ENCODE data around the gene SCTR.

The SCTR gene

DNA sequence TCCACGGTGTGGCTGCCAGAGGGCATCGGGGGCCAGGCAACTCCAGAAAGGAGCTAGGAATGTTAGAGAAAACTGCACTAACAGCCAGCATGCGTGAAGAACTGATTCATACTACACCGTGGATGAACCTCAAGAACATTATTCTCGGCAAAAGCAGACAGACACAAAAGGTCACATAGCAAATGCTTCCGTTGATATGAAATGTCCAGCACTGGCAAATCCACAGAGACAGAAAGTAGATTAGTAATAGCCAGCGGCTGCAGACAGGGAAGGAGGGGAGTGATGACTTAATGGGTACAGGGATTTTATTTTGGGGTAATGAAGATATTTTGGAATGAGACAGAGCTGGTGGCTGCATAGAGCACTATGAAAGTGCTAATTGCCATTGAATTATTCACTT lies 37.4 kb downstream of the SCTR start:
- no peak for DNase-seq

DNA sequence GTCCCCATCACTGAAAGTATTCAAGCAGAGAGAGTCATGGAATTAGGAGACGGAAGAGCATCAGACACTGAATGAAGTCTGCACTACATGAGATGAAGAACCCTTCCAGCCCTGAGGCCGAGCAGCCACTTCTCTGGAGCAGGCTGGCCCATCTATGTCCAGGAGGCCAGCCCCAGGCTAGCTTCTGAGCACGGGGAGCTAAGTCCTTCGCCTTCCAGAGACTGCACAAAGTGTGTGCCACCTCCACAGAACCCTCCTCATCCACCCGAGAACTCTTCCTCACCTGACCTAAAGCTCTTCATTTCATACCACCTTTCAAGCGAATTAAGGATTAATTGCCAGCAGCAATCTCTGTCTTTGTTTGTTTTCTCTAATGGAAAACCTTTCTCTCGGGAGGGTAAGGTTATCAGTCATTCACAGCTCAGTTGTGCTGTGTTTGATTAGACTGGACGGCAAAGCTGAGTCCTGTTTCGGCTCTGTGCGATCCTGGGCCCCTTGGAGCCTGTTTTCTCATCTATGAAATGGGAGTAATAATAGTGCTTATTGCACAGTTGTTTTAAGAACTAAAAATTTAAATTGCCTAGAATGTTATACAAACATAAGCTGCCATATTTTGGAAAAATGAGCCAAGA lies 38.0 kb downstream of the SCTR start:
- no peak for DNase-seq

DNA sequence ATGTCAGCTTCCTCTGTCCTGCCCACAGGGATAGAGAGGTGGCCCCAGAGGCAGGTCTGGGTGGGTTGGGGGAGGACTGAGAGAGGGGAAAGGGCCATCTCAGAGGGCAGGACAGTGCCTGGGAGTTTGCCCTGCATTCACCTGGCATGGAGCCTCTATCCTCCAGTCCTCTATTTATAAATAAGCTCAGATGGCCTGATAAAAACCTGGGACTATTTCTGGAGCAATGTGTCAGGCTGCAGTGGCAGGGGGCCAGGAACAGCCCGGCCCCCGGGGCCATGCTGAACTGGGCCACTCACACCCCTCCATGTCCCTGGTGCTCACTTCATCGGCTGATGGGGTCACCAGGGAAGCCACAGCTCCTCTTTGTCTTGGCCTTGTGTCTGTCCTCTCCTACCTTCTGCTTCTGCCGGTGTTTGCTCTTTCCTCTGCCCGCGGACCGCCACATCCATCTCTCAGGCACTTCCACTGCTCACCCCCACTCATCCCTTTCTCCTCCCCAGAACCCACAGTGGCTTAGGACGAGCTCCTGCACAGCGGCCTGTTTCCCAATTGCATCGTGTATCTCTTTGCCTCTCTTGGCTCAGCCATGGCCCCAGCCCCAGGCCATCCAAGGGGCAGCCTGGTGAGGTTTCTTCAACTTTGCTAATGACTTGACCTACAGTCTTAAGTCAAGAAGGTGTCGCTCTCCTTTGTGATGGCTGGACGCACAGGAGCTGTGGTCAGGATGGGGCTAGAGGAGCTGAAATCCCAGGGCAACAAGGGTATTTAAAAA lies 38.8 kb downstream of the SCTR start:
- no peak for DNase-seq

DNA sequence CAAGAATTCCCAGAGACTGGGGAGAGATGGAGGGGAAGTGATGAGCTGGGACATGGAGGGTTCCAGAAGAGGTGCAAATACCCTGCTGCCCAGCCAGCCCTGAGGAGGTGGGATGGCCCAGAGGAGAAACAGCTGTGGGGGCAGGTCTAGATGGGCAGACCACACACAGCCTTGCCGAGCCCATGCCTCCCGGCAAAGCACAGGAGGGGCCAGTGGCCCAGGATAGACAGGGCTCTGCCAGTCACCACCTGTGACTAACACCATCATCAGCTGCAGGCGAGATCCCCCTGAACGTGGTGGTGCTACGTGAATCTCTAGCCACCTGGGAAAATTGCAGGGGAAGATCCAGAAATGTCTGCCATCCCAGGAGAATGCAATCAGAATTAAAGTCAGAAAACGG lies 39.4 kb downstream of the SCTR start:
- DNase-seq: no peak

DNA sequence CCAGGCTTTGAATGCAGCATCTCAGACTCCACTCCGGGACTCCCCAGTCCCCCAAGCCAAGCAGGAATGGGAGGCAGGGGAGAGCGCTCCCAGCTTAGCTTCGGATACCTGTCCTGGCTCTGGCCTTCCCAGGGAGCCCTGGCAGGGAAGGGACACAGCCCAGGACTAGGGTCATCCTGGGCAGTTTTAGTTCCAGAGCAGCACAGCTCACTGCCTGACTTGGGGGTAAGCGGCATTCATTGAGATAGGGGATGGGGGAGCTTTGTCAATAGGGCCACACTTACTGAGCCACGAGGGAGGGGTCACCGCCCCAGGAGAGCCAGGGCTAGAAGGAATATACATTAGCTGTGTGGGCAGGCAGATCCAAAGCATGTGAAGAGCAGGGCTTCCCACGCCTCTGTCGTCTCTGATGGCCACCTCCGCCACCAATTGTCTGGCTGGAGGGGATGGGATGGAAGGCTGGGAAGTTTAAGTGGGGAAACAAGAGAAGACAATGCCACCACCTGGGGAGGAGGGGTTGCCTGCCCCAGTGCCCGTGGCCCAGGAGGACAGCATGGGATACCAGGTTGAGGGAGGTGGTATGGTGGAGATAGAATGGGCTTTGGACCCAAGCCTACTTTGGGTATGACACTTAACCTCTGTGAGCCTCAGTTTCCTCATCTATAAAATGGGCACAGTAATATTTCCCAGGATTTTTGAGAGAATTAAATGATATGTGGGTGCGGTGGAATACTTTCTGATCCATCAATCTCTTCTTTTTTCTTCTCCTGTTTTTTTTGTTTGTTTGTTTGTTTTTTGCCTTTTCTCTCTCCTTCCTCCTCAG lies 40.2 kb downstream of the SCTR start:
- DNase-seq: no peak

DNA sequence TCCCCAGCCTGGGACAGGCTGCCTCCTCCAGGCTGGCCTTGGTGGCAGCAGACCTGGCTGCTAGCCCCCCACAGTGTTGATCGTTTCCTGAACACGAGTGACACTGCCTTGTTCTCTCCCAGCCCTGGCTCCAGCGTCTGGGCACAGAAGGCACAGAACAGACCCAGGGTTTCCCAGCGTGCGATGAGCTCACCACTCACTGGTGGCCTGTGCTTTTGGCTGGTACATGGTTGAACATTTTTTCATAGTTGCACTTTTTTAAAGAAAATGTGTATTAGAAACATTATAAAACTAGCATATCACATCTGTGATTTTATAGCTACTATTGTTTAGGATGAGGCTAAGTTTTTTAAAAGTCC lies 40.9 kb downstream of the SCTR start:
- no peak for DNase-seq

DNA sequence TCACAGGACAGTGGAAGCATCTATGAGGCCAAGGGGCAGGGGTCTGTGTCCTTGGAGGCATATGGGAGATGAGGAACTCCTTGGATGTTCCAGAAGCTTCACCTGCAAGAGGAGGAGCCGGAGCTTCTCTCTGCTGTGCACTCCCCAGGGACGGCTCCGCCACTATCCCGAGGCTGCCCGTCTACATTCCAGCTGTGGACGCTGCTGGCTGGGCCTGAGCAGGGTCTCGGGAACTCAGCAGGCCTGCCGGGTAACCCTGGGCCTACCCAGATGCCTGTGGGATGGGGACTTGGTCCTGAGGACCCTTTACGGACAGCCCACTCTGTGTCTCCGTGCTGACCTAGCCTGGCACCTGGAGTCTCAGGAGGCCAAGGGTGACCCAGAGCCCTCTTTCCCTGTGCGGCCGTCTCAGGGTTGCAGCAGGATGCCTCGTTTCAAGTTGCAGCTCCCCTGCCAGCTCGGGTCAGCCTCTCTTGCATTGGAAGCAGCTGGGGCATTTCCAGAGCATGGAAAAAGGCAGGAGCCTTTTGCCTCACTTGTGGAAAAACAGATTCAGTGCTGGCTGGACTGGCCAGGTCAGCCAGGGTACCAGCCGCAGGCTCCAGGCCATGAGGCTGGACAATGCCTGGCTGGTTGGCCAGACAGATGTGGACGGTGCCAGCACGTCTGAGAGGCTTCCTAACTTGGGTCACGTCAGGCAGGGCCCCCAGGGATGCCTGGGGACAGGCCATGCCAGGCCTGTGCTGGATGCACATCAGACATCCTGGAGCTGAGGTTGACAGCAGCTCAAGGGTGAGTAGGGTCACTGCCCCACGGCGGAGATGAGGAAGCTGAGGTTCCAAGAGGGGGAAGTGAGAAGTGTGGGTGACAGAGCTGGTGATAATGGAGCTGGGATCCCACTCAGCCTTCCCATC lies 41.5 kb downstream of the SCTR start:
- no peak for DNase-seq

DNA sequence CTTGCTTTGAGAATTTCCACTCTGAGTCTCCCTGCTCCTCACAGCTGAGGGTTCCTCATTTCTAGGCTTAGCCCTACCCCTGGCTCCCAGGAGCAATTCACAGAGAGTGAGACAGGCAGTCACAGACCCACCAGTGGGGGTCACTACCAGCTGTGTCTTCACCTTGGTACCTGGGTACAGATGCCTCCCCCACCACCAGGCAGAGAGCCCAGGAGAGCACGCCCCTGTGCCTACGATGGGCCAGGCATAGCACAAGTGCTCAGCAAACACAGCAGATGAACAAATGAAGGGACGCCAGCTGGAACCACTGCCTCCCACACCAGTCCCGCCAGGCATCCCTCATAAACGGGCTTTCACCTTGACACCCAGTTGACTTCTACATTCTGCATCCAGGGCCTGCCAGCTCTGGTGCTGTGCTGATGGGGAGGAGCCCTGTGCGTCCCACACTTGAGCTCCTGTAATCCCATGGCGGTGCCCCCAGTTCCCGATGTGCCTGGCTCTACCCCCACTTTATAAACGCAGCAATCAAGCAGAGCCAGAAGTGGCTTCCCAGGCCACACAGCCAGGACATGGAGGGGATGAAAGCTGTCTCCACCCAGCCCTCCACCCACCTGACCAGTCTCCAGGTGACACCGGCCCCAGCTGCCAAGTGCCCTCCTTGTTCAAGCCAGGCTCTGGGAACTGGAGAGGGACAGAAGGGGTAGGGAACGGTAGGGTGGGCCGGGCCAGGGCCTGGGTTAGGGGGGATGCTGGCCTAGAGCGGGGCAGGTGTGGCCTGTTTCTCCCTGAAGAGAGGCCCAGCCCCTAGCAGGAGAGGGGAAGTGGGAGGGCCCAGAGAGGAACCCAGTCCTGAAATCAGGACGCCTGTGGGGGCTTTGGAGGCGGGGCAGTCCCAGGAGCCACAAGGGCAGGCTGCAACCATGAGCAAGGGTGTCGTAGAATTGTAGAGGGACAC lies 42.5 kb downstream of the SCTR start:
- no peak for DNase-seq

DNA sequence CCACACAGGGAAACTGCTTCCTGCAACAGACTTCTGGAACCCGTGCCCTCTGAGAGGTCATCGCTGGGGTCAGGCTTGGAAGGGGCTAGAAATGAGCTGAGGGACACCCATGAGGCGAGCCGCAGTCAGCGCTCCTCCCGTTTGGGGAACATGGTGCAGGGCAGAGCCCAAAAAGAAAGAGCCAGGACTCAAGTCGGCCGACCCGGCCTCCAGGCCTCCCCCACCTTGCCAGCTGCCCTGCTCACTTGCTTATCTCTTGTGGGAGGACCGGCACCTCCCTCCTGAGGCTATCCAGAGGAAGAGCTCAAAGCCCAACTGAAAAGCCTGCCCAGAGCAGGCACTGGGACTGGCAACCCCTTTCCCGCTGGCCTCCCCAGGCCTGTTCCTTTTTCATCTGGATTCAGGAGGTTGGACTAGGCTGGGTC lies 43.6 kb downstream of the SCTR start:
- DNase-seq: no peak

DNA sequence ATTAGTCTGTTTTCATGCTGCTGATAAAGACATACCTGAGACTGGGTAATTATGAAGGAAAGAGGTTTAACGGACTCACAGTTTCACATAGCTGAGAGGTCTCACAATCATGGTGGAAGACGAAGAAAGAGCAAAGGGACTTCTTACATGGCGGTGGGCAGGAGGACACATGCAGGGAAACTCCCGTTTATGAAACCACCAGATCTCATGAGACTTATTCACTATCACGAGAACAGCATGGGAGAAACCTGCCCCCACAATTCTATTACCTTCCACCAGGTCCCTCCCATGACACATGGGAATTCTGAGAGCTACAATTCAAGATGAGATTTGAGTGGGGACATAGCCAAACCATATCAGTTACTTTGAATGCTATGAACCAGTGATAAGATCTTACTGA lies 44.1 kb downstream of the SCTR start:
- no peak for DNase-seq

DNA sequence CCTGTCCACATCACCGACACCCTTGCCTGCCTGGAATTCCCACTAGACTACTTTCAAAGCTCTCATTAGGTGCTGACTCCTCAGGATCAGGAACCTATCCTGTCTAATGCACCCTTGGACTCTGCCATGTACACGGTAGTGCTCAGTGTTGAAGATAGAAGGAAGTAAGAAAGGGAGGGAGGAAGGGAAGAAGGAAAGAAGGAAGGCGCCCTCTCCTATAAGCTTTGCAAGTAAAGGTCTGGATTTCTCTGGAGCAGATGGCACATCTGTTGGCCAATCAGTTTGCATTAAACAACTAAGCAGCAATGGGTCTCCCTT lies 45.3 kb downstream of the SCTR start:
- DNase-seq: no peak

DNA sequence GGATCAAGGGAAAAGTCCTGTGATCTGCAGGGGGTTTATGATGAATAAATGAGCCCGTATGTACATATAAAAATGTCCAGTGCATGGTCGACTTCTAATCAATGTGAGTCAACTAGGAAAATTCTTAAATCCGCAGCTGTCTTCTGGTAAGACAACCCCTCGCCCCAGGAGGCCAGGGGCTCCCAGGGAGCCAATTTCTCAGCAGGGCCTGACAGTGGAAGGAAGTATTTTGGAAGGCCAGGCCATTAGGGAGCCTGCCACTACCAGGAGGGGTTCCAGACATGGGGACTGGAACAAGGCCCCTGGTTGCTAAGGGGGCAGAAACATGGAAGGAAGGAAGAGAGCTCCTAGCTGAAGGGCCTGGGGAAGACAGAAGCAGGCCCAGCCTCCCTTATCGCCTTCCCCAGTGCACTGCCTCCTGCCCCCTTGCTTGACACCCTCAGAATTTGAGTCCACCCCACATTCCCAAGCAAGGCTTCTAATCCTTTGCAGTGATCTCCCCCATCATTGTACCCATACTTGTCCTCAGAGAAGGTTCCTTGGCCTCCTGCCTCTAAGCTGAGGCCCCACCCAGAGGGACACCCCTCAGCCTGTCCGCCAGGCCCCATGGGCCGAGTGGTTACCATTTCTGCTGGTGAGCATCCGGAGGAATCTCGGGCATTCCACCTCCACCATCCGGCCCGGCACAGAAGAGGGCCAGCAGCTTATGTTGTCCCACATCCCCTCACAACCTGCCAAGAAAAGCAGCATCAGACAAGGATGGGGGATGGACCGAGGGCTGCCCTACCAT lies 45.9 kb downstream of the SCTR start:
- no peak for DNase-seq

DNA sequence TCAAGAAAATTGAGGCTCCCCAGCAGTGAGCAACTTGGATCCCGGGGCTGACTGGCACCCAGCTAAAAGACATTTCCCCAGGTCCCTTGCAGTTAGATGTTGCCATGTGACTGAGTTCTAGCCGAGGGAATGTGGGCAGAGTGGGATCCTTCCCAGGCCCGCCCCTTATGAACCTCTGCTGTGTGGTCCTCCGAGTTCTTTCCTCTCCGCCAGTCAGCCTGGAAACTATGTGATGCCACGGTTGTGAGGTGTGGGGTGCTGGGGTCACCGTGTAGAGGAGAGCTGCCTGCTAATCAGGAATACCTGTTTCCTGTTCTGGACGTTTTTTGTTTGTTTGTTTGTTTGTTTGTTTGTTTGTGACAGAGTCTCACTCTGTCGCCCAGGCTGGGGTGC lies 47.2 kb downstream of the SCTR start:
- DNase-seq: no peak

DNA sequence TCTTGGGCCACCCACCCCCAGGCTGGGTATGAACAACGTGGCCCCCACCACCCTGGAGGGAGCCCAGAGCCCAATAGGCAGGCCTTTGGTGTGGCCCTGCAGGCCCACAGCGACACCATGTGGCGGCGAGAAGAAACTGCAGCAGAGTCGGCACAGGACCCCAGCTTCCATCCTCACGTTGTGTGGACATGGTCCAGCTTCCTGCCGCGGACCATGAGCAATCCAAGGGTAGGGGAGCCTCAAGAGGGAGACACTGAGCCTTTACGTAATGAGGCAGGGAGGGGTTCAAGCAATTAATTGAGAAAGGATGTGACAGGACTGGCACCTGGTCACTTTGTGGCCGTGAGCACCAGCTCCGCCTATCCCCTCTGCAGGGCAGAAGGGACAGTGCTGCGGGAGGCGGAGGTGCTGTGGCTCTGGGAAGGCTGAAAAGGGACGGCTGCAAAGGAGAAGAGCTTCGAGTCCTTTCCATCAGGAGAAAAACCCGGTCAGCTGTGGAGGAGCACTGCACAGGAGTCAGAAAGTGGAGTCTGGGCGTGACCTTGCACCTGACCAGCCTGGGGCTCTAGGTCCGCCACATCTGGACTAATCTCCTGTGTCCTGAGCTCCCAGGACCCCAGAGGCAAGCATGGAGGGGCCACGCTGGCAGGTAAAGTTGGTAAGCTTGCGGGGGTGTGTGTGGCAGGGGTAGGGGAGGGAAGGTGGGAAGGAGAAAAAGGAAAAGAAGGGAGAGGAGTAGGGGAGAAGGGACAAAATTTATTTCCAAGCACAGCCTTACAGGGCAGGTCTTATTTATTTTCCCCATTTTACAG lies 47.8 kb downstream of the SCTR start:
- no peak for DNase-seq

DNA sequence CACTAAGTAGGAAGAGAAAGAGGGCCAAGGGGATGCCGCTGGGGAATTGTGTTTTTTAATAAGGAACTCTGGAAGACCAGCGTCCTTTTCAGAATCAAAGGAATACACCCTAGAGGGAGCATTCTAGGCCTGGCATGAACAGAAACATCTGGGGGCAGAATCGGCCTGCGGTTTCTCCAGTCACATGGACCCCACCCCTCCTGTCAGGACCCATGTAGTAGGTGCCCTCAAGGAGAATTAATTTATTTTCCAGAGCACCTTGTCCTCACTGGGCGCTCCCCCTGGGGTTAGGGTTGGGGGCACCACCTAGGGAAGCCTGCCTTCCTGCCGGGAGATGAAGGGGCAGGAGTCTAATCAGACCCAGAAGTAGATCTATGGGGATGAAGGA lies 48.4 kb downstream of the SCTR start:
- DNase-seq: no peak

DNA sequence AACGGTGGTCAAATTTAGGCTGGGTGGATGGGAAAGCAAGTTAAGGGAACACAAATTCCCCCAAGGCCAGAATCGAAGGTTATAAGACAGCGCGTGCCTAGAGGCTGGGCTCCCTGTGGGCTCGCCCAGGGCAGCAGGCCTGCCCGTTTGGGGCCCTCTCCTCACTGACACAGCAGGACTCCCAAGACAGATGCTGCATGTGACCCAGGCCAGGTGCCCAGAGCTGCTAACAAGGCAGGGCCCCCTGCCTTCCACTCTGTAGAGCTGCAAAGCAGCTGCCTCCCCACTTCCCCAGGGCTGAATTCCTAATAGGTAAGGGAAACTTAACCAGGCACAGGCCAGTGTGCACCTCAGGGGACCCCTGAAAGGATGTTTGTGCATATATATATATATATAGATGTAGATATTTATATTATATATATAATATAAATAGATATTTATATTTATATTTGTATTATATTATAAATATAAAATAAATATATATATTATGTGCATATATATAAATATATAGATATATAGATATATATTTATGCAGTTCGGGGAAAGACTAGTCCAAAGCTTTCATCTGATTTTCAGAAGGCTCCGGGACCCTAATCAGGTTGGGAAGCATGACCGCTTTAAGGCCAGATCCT lies 48.9 kb downstream of the SCTR start:
- no peak for DNase-seq

DNA sequence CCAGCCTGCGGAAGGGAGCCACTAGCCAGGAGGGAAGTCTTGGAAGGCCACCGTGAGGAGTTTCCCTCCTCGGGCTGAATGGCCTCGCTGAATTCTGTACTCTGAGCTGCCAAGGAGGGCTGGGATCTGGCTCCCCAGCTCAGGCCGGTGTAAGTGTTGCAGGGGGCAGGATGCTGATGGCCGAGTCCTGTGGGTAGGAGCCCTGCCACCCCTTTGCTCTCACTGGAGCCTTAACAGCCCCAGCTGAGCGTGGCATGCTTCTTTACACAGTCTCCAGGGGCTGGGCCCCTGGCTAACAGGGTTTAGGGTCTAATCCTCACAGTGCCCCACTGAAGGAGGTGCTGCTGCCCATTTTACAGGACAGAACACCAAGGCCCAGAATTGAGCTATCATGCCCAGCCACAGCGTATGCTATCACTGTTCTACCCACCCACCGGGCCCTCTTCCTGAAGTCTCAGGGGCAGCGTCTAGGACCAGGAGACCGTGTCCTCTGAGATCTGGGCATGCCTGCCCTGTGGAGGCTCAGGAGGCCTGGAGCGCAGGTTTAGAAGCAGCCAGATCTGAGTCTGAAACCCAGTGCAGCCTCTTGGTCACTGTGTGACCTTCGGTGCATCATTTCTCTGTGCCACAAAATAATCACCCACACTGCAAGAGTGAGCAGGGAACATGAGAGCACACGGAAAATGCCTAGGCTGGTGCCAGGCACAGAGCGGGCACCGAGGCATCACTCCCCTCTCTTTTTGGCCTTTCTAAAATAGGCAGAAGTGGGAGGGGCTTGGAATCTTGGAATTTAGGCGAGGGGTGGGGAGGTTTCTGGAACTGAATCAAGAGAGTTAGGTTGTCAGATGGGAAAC lies 49.7 kb downstream of the SCTR start:
- no peak for DNase-seq

DNA sequence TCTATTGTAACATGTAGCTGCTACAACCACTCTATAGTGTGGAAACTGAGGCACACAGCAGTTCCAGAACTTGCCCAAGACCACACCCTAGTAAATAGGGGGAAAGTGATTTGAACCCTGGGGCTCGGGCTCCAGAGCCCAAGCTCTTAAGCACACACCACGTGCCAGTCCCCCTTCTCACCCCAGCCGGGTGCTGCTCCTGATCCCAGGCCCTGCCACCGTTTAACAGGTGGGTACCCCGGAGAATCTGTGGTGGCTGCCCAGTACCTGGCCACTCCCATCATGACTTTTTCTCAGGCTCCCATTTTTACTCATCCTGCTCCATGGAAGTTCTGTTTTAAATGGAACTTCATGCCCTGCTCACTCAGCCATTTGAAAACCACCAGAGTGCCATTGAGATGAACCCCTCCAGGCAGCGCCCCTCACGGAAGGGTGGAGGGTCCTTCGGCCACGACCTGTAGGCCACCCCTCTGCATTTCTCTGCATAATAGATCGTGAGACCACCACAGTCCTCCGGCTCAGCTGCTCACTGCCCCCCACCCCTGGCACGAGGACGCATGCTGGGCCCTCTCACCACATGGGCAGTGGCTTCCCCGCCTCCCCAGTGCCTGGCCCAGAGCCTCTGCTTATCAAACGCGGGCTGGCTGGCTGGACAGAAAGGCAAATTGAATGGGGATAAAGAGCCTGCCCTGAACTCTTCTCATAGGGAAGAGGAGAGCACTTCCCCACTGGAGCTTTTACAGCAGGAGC lies 50.5 kb downstream of the SCTR start:
- no peak for DNase-seq
